Dermis microvascular lymphatic vessel endothelial cell (primary cell): ENCODE data around the gene NHSL1. TPM values are rescaled to one million over a fixed set of nuclear protein-coding genes. Genes with fewer than 3 reads are reported as not detected.

Experiments used
- DNase-seq, 2 donors: peaks; one replicate each; pipeline versions ENCODE4 v3.0.0 to v3.0.0-alpha.2; 2010; ENCODE audit warnings: low read depth in 2 of 2
- total RNA-seq: library from RNA; depleted of rRNA; stranded (reverse); fragments of >200 nt; gene quantifications from 2 replicates; pipeline ENCODE4 v1.2.1, GENCODE V29; 2014

Gene NHSL1, protein sequence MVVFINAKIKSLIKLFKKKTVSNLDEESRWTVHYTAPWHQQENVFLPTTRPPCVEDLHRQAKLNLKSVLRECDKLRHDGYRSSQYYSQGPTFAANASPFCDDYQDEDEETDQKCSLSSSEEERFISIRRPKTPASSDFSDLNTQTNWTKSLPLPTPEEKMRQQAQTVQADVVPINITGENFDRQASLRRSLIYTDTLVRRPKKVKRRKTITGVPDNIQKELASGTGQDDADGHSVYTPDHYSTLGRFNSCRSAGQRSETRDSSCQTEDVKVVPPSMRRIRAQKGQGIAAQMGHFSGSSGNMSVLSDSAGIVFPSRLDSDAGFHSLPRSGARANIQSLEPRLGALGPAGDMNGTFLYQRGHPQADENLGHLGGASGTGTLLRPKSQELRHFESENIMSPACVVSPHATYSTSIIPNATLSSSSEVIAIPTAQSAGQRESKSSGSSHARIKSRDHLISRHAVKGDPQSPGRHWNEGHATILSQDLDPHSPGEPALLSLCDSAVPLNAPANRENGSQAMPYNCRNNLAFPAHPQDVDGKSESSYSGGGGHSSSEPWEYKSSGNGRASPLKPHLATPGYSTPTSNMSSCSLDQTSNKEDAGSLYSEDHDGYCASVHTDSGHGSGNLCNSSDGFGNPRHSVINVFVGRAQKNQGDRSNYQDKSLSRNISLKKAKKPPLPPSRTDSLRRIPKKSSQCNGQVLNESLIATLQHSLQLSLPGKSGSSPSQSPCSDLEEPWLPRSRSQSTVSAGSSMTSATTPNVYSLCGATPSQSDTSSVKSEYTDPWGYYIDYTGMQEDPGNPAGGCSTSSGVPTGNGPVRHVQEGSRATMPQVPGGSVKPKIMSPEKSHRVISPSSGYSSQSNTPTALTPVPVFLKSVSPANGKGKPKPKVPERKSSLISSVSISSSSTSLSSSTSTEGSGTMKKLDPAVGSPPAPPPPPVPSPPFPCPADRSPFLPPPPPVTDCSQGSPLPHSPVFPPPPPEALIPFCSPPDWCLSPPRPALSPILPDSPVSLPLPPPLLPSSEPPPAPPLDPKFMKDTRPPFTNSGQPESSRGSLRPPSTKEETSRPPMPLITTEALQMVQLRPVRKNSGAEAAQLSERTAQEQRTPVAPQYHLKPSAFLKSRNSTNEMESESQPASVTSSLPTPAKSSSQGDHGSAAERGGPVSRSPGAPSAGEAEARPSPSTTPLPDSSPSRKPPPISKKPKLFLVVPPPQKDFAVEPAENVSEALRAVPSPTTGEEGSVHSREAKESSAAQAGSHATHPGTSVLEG (N-terminal part only)
- total RNA-seq, result 25.2 and 48.5 TPM in 2 replicates

DNA sequence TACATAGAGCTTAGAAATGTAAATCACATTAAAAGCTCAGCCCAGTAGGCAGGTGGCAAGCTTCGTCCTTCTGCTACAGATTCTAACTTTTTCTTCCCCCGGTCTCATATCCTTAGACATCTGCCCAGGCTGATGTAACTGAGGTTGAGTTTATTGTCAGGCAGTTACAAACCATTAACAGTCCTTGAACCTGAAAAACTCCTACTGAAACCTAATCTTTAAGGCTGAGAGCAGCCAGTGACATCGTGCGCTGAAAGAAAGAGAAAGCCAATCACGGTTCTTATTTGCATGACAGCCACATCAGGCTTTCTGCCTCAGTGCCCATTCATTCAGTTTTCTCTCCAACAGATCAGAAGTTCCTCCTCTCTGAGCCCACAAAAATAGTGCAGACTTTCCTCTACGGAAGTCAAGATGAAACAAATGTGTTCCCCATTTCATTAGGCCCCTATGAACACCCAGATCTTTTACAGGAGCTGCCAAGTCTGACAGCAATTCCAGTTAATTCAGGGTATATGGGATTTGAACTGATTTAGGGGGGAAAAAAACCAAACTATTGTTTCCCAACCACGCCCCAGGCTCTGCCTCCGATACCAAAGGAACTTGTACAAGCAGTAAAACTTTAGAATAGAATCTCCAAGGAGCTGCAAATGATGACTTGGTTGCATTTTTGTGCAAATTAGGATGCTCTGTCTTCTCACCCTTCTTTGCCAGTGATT, at the start of gene NHSL1:
TSS of gene NHSL1 (minus strand) at position 192 of the 716 bp plus-strand sequence. CDS start 204 bp downstream, outside the sequence.
- DNase-seq, result no peak

GRCh38 chr6:138546733-138547185, 47.5 kb upstream of the NHSL1 start:
- peak; percentile 81 to 97 for DNase-seq

DNA sequence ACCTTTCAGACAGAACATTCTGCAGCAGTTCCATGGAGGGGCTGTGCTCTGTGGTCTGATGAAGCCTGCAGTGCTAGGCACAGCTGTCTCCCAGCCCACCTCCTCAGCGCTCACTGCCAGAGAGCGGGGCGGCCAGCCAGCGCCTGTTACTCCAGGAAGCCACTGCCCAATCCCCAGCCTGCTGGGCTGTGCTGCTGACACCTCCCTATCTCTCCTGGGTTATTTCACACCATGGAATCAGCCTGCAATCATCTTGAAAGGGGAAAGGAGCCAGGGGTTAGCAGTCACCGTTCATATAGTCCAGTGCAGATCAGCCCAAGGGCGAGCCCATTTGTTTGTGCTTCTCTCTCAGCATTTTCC, 46.3 kb upstream of the NHSL1 start:
- peak; percentile 50 to 92 for DNase-seq

DNA sequence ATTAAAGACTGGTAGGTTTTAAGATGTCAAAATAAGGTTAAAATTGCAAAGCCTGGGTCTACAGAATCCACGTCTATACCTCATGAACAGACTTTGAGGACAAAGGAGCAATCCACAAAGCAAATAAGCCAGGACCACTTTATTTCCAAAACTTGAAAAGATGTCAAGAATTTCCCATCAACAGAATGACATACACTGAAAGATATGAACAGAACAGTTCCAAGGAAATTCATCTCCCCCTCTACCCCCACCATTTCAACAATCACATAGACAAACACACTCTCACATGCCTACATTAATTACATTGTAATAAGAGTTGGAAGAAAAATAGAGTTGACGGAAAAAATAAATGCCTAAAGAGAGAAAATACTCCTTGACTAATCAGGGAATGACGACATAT, 45.2 kb upstream of the NHSL1 start:
- peak in 1 of 2 donors; percentile 39 for DNase-seq

GRCh38 chr6:138543657-138544056, 44.4 kb upstream of the NHSL1 start:
- no peak for DNase-seq

- DNase-seq, result peak in 1 of 2 donors; percentile 33
Measured at GRCh38 chr6:138541823-138542481, 42.7 kb upstream of the NHSL1 start.

DNA sequence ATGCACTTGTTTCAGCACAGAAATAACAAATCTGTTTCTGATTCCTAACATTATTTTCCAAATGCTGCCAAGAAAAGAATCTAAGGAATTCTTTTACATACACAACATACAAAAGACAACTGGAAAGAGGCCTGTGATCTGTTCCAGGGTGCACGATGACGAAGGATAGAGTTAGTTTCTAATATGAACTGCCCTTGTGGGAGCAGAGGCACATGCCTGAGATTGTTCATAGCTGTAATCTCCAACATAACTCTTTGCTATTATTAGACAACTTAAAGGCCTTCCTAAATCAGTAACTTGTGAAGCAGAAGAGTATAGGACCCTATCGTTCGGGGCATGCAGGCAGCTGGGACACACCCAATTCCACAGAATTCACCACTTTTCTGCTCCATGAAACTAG, 41.2 kb upstream of the NHSL1 start:
- no peak for DNase-seq

- DNase-seq, result no peak
Measured at GRCh38 chr6:138539876-138540275, 40.6 kb upstream of the NHSL1 start.

DNA sequence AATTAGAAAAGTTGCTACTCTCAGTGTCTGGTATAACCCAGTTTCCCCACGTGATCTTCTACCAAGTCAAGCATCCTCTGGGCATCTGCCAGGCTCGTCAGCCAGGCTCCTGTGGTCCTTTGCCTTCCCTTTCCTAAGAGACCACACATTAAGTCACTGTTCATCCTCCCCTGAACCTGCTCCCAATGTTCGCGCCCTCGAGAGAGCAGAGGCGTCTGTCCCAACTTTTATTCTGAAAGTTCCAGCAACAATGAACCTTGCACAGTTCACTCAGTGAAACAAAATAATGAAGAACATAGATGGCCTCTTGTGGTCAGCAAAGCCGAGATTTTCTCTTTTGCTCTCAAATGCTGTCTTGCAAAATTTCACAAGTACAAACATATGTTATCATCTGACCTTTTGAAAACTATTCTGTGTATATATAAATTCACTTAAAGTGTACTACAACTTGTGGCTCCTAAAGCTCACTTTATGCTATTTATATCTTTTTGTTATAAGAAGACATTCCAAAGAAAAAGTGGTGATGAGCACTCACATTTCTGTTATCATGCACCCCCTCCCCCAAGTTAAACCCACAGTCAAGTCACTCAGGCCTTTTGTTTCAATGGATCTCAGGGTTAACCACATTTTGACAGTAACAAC, 39.2 kb upstream of the NHSL1 start:
- no peak for DNase-seq

- peak; percentile 80 to 81 for DNase-seq
Measured at GRCh38 chr6:138537106-138537505, 37.8 kb upstream of the NHSL1 start.

GRCh38 chr6:138535728-138536455, 36.6 kb upstream of the NHSL1 start:
- no peak for DNase-seq

- DNase-seq, result no peak
Measured at GRCh38 chr6:138533667-138534066, 34.4 kb upstream of the NHSL1 start.

GRCh38 chr6:138531387-138531786, 32.1 kb upstream of the NHSL1 start:
- no peak for DNase-seq

- DNase-seq, result no peak
Measured at GRCh38 chr6:138529478-138529877, 30.2 kb upstream of the NHSL1 start.

- no peak for DNase-seq
Measured at GRCh38 chr6:138528956-138529355, 29.7 kb upstream of the NHSL1 start.

- no peak for DNase-seq
Measured at GRCh38 chr6:138528137-138528536, 28.8 kb upstream of the NHSL1 start.

GRCh38 chr6:138527411-138528088, 28.3 kb upstream of the NHSL1 start:
- DNase-seq, result no peak

DNA sequence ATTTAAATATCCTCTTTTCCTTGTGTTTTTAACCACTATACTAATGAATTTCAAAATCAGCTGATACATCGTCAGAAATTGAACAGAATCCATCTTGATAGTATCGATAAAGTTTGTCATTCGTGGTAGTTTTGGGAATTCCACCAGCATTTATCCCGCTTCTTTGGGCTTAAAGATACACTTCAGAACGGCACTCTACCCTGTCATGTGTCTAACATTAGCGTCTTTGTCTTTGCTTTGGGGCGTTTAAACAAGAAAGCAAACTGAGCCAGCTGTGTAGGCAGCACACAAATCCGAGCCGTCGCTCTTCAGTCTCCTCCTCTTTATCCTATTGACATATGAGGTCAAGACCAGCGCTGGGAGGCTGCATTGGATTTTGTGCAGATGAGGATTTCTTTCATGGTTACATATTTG, 27.5 kb upstream of the NHSL1 start:
- no peak for DNase-seq

- no peak for DNase-seq
Measured at GRCh38 chr6:138525355-138525754, 26.1 kb upstream of the NHSL1 start.
